Gastrocnemius medialis (tissue), 4 donors: Measurements from ENCODE around the gene ATAD3C.

ENCODE experiments used
- CTCF ChIP-seq, 5 experiments: fragments of 450-650 bp in 3 of 5; fragments of 200-600 bp in 2 of 5; sonication (generic) in 2 of 5; IDR thresholded peaks in 4 of 5; conservative IDR thresholded peaks in 1 of 5; 1 replicate in 4 of 5; 2 replicates in 1 of 5; pipeline ENCODE4 v1.5.1; 2016 to 2019; ENCODE audit warnings: antibody characterized with exemption in 5 of 5, mild to moderate bottlenecking in 3 of 5, moderate library complexity in 3 of 5
- POLR2A ChIP-seq, 2 donors: fragments of 450-650 bp; IDR thresholded peaks; one replicate each; pipeline ENCODE4 v1.6.1; 2017; ENCODE audit warnings: antibody characterized with exemption in 2 of 2, mild to moderate bottlenecking in 2 of 2, moderate library complexity in 2 of 2

- no peak for TF ChIP-seq POLR2A (IDR thresholded peaks at IDR 0.05)
- TF ChIP-seq CTCF (IDR thresholded peaks at IDR 0.05 in 4 of 5, conservative IDR thresholded peaks at IDR 0.05 in 1 of 5), result no peak
Observed at GRCh38 chr1:1425426-1425752, 24.1 kb upstream of the ATAD3C start.
